MM.1S (cell line): Measurements from ENCODE around the gene NALCN.

Experiments used
- CTCF ChIP-seq: fragments of 300-600 bp; sonication (generic); IDR thresholded peaks from 2 replicates; pipeline ENCODE4 v1.5.1; 2016; ENCODE audit warnings: antibody characterized with exemption, low read length, mixed read lengths
- EZH2 ChIP-seq: fragments of 300-600 bp; sonication (generic); optimal IDR thresholded peaks from 2 replicates; pipeline ENCODE3; 2017; ENCODE audit warnings: low read depth, mild to moderate bottlenecking, antibody characterized with exemption, low read length, mixed read lengths

- TF ChIP-seq CTCF (no peak), EZH2 (no peak)
These were observed 317.4 kb downstream of the NALCN start for GRCh38 chr13:101098873-101099272.
